ENCODE data around the gene SYT17.

The SYT17 gene

DNA sequence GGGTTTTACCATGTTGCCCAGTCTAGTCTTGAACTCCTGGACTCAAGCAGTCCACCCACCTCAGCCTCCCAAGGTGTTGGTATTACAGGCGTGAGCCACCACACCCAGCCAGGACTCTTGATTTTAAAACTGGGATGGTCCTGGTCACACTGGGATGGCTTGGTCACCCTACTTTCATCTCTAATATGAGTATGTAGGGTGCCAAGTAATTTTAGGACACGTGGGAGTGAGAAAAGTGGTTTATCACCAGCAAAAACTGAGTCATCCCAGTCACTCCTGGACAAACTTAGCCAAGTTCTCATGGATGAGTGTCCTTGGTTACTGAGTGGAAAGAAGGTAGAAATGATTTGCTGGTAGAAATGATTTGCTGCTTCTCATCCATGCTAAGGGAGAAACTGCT, 127.4 kb downstream of the SYT17 start:
- TF ChIP-seq, protein P1, sequence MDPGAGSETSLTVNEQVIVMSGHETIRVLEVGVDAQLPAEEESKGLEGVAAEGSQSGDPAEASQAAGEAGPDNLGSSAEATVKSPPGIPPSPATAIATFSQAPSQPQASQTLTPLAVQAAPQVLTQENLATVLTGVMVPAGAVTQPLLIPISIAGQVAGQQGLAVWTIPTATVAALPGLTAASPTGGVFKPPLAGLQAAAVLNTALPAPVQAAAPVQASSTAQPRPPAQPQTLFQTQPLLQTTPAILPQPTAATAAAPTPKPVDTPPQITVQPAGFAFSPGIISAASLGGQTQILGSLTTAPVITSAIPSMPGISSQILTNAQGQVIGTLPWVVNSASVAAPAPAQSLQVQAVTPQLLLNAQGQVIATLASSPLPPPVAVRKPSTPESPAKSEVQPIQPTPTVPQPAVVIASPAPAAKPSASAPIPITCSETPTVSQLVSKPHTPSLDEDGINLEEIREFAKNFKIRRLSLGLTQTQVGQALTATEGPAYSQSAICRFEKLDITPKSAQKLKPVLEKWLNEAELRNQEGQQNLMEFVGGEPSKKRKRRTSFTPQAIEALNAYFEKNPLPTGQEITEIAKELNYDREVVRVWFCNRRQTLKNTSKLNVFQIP (CRISPR knock-in tag; IDR thresholded peaks at IDR 0.05; ENCODE audit: borderline replicate concordance, low read depth), result no peak
- TF ChIP-seq ZFP30 (CRISPR knock-in tag; IDR thresholded peaks at IDR 0.05) (no peak), ISL1 (CRISPR knock-in tag; IDR thresholded peaks at IDR 0.05) (no peak), ZNF565 (CRISPR knock-in tag; conservative IDR thresholded peaks at IDR 0.05; ENCODE audit: low read depth) (no peak), BACH2 (CRISPR knock-in tag; IDR thresholded peaks at IDR 0.05; ENCODE audit: borderline replicate concordance) (no peak), GLIS3 (CRISPR knock-in tag; IDR thresholded peaks at IDR 0.05) (no peak), ZC3H10 (CRISPR knock-in tag; IDR thresholded peaks at IDR 0.05) (no peak)
- TF ChIP-seq, protein P2, sequence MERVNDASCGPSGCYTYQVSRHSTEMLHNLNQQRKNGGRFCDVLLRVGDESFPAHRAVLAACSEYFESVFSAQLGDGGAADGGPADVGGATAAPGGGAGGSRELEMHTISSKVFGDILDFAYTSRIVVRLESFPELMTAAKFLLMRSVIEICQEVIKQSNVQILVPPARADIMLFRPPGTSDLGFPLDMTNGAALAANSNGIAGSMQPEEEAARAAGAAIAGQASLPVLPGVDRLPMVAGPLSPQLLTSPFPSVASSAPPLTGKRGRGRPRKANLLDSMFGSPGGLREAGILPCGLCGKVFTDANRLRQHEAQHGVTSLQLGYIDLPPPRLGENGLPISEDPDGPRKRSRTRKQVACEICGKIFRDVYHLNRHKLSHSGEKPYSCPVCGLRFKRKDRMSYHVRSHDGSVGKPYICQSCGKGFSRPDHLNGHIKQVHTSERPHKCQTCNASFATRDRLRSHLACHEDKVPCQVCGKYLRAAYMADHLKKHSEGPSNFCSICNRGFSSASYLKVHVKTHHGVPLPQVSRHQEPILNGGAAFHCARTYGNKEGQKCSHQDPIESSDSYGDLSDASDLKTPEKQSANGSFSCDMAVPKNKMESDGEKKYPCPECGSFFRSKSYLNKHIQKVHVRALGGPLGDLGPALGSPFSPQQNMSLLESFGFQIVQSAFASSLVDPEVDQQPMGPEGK (CRISPR knock-in tag; IDR thresholded peaks at IDR 0.05; ENCODE audit: borderline replicate concordance), result no peak
- no peak for ATAC-seq

GRCh38 chr16:19297454-19297853, 129.4 kb downstream of the SYT17 start:
- ATAC-seq, result peak; percentile 51; the same call in 2 of the 3 replicates
- TF ChIP-seq ZFP30 (CRISPR knock-in tag; IDR thresholded peaks at IDR 0.05) (no peak), ISL1 (CRISPR knock-in tag; IDR thresholded peaks at IDR 0.05) (peak; percentile 74), ARNTL (CRISPR knock-in tag; IDR thresholded peaks at IDR 0.05; ENCODE audit: borderline replicate concordance, low read depth) (no peak)

- no peak for ATAC-seq
- TF ChIP-seq ZNF565 (CRISPR knock-in tag; conservative IDR thresholded peaks at IDR 0.05; ENCODE audit: low read depth) (no peak), ARNTL (CRISPR knock-in tag; IDR thresholded peaks at IDR 0.05; ENCODE audit: borderline replicate concordance, low read depth) (no peak), ESRRG (CRISPR knock-in tag; IDR thresholded peaks at IDR 0.05) (no peak), TCF4 (CRISPR knock-in tag; IDR thresholded peaks at IDR 0.05; ENCODE audit: borderline replicate concordance) (no peak), PPARA (CRISPR knock-in tag; IDR thresholded peaks at IDR 0.05; ENCODE audit: borderline replicate concordance) (no peak)
- TF ChIP-seq, protein P1 (CRISPR knock-in tag; IDR thresholded peaks at IDR 0.05; ENCODE audit: borderline replicate concordance, low read depth), result no peak
- TF ChIP-seq, protein P2 (CRISPR knock-in tag; IDR thresholded peaks at IDR 0.05; ENCODE audit: borderline replicate concordance), result no peak
- TF ChIP-seq, protein P3, sequence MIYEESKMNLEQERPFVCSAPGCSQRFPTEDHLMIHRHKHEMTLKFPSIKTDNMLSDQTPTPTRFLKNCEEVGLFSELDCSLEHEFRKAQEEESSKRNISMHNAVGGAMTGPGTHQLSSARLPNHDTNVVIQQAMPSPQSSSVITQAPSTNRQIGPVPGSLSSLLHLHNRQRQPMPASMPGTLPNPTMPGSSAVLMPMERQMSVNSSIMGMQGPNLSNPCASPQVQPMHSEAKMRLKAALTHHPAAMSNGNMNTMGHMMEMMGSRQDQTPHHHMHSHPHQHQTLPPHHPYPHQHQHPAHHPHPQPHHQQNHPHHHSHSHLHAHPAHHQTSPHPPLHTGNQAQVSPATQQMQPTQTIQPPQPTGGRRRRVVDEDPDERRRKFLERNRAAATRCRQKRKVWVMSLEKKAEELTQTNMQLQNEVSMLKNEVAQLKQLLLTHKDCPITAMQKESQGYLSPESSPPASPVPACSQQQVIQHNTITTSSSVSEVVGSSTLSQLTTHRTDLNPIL (CRISPR knock-in tag; IDR thresholded peaks at IDR 0.05; ENCODE audit: low read depth), result no peak
- TF ChIP-seq, protein P4, sequence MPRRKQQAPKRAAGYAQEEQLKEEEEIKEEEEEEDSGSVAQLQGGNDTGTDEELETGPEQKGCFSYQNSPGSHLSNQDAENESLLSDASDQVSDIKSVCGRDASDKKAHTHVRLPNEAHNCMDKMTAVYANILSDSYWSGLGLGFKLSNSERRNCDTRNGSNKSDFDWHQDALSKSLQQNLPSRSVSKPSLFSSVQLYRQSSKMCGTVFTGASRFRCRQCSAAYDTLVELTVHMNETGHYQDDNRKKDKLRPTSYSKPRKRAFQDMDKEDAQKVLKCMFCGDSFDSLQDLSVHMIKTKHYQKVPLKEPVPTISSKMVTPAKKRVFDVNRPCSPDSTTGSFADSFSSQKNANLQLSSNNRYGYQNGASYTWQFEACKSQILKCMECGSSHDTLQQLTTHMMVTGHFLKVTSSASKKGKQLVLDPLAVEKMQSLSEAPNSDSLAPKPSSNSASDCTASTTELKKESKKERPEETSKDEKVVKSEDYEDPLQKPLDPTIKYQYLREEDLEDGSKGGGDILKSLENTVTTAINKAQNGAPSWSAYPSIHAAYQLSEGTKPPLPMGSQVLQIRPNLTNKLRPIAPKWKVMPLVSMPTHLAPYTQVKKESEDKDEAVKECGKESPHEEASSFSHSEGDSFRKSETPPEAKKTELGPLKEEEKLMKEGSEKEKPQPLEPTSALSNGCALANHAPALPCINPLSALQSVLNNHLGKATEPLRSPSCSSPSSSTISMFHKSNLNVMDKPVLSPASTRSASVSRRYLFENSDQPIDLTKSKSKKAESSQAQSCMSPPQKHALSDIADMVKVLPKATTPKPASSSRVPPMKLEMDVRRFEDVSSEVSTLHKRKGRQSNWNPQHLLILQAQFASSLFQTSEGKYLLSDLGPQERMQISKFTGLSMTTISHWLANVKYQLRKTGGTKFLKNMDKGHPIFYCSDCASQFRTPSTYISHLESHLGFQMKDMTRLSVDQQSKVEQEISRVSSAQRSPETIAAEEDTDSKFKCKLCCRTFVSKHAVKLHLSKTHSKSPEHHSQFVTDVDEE (CRISPR knock-in tag; IDR thresholded peaks at IDR 0.05), result no peak
Measured at GRCh38 chr16:19299565-19299964, 131.5 kb downstream of the SYT17 start.

GRCh38 chr16:19301931-19302330, 133.9 kb downstream of the SYT17 start:
- no peak for ATAC-seq
- no peak for TF ChIP-seq ARNTL (CRISPR knock-in tag; IDR thresholded peaks at IDR 0.05; ENCODE audit: borderline replicate concordance, low read depth)
- no peak for TF ChIP-seq ZC3H10 (CRISPR knock-in tag; IDR thresholded peaks at IDR 0.05)
- TF ChIP-seq, protein P1 (CRISPR knock-in tag; IDR thresholded peaks at IDR 0.05; ENCODE audit: borderline replicate concordance, low read depth), result no peak
- no peak for TF ChIP-seq TOX (CRISPR knock-in tag; IDR thresholded peaks at IDR 0.05; ENCODE audit: borderline replicate concordance)
- TF ChIP-seq ZNF8 (CRISPR knock-in tag; IDR thresholded peaks at IDR 0.05), result no peak
- no peak for TF ChIP-seq BACH2 (CRISPR knock-in tag; IDR thresholded peaks at IDR 0.05; ENCODE audit: borderline replicate concordance)
- TF ChIP-seq SNAI2 (CRISPR knock-in tag; IDR thresholded peaks at IDR 0.05), result no peak
- no peak for TF ChIP-seq ZFP3 (CRISPR knock-in tag; IDR thresholded peaks at IDR 0.05)
- no peak for TF ChIP-seq ZNF70 (CRISPR knock-in tag; IDR thresholded peaks at IDR 0.05)
- no peak for TF ChIP-seq CSRNP3 (CRISPR knock-in tag; IDR thresholded peaks at IDR 0.05)
